Measurements from ENCODE around the gene SERPINB12. TPM values are rescaled to one million over a fixed set of nuclear protein-coding genes. Genes with fewer than 3 reads are reported as not detected.

The SERPINB12 gene
- total and polyA plus RNA-seq, 2 of the 13 experiments (the other 11 are each of a cell fraction or from before 2014, with no cell fraction given), result not detected

- Histone ChIP-seq H3K27me3 (ENCODE audit: control insufficient read depth in 1 of 2, insufficient read depth in 2 of 2, low read length in 2 of 2) (peaks cover 0 to 3% of the 10 kb centered on the region in 2 experiments; a peak in 2 of 5 replicates), H3K27ac (ENCODE audit: extremely low read length, insufficient read depth, low read length) (no peak overlapping the region), H3K36me3 (replicated peaks in 1 of 2; ENCODE audit: control insufficient read depth in 1 of 2, insufficient read depth in 2 of 2, low read length in 2 of 2) (no peaks in the 10 kb centered on the region), H3K4me3 (replicated peaks in 1 of 3; ENCODE audit: insufficient read depth in 1 of 3, low read depth in 2 of 3, low read length in 3 of 3) (no peak overlapping the region), H3K9ac (ENCODE audit: insufficient read depth, low read depth, low read length) (no peak overlapping the region), H3K79me2 (ENCODE audit: insufficient read depth, low read length) (no peaks in the 10 kb centered on the region), H3K4me1 (ENCODE audit: insufficient read depth, low read length) (no peaks in the 10 kb centered on the region), H3K4me2 (ENCODE audit: low read depth, low read length) (no peak overlapping the region), H2AFZ (ENCODE audit: low read length) (no peak overlapping the region), H3K9me3 (ENCODE audit: low read length) (no peaks in the 10 kb centered on the region), H4K20me1 (ENCODE audit: insufficient read depth, low read length) (no peaks in the 10 kb centered on the region)
- in situ Hi-C loops (cut with HindIII; ENCODE audit: extremely low pct_ligation_motif_present, low pct_unique_long_range_greater_than_20kb) (no loop called here), intact Hi-C loops (cut with micrococcal nuclease; ENCODE audit: unreplicated experiment) (no loop called here)
- DNase-seq (ENCODE audit: low spot score) (no peak), ATAC-seq (no peak), FAIRE-seq (no peak)
- BruUV-seq (replicated peaks), result no TSS peak
- no peak for TF ChIP-seq ZNF879 (CRISPR knock-in tag; IDR thresholded peaks at IDR 0.05)
- TF ChIP-seq ZNF652 (CRISPR knock-in tag; IDR thresholded peaks at IDR 0.05; ENCODE audit: borderline replicate concordance, low read depth), result no peak
- no peak for TF ChIP-seq KDM1A (CRISPR knock-in tag; IDR thresholded peaks at IDR 0.05)
- no peak for TF ChIP-seq HOXA9 (CRISPR knock-in tag; IDR thresholded peaks at IDR 0.05; ENCODE audit: borderline replicate concordance)
- no peak for TF ChIP-seq SMAD3 (CRISPR knock-in tag; IDR thresholded peaks at IDR 0.05)
- TF ChIP-seq ZNF639 (CRISPR knock-in tag; conservative IDR thresholded peaks at IDR 0.05), result no peak
- TF ChIP-seq PRDM10 (CRISPR knock-in tag; IDR thresholded peaks at IDR 0.05; ENCODE audit: low read depth), result no peak
- no peak for TF ChIP-seq ZNF704 (CRISPR knock-in tag; IDR thresholded peaks at IDR 0.05; ENCODE audit: borderline replicate concordance)
- TF ChIP-seq IRF2 (CRISPR knock-in tag; IDR thresholded peaks at IDR 0.05), result no peak
- no peak for TF ChIP-seq DBP (CRISPR knock-in tag; IDR thresholded peaks at IDR 0.05; ENCODE audit: not compliant biosample characterization)
- no peak for TF ChIP-seq TBL1XR1 (IDR thresholded peaks at IDR 0.05; ENCODE audit: borderline replicate concordance, low read length, partially characterized antibody)
- TF ChIP-seq PTBP1 (IDR thresholded peaks at IDR 0.05; ENCODE audit: low read depth, low read length, poor library complexity, severe bottlenecking), result no peak
- no peak for TF ChIP-seq ZNF460 (CRISPR knock-in tag; IDR thresholded peaks at IDR 0.05; ENCODE audit: borderline replicate concordance)
- TF ChIP-seq FOXP4 (CRISPR knock-in tag; IDR thresholded peaks at IDR 0.05), result no peak
- ChIA-PET CTCF (ENCODE audit: low intra/inter-chr PET ratio, low total read pairs) (no interaction called here), POLR2A (no interaction called here)
- WGBS (ENCODE audit: low lambda C conversion rate), result 10% methylated on average over 5 of the region's 5 CpGs
Observed at GRCh38 chr18:63567276-63567675, 25.1 kb downstream of the SERPINB12 start.

Data from HepG2 (cell line).